Adrenal gland (tissue), 5 donors: Measurements from ENCODE around the gene SERPINA3.

Experiments
- CTCF ChIP-seq, 6 experiments: fragments of 450-650 bp in 4 of 6; fragments of 200-600 bp in 2 of 6; sonication (generic) in 1 of 6; IDR thresholded peaks; 1 replicate in 5 of 6; 2 replicates in 1 of 6; pipeline versions ENCODE4 v1.5.1 to v1.8.0; 2016 to 2021; ENCODE audit warnings: antibody characterized with exemption in 6 of 6, mild to moderate bottlenecking in 2 of 6, moderate library complexity in 1 of 6
- POLR2A ChIP-seq, 2 donors: fragments of 450-650 bp; IDR thresholded peaks; one replicate each; pipeline ENCODE4 v1.6.1; 2017; ENCODE audit warnings: antibody characterized with exemption in 2 of 2, mild to moderate bottlenecking in 2 of 2, moderate library complexity in 1 of 2
- donor health status: DM: no; HTN: no; CAD: no.

DNA sequence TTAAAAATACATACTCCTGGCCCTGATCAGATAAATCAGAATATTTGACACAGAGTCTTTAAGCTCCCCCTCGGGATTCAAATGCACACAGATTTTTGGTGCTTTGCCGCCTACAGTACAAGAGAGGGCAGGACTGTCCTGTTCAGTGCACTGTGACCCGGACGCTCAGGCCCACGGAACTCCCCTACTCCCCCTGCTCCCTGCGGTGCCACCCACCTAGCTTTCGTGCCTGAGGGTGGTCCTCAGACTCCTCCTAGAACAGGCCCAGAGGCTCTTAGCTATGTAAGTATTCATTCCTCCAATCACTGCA, 13.7 kb upstream of the SERPINA3 start:
- no peak for TF ChIP-seq CTCF (IDR thresholded peaks at IDR 0.05)
- TF ChIP-seq POLR2A (IDR thresholded peaks at IDR 0.05): no peak
